Left lung (tissue), 10 donors: ENCODE results near the gene TAS1R1. TPM values are rescaled to one million over a fixed set of nuclear protein-coding genes. Genes with fewer than 3 reads are reported as not detected.
A peak's percentile ranks its signal among the peaks of the same experiment; 100 is the strongest.

ENCODE experiments used
- ATAC-seq: fragments of 200-7000 bp; cut with Tn5 transposase; one replicate; pipeline ENCODE4 v1.9.1; 2020; ENCODE audit warnings: moderate library complexity
- DNase-seq, 4 donors: peaks; one replicate each; pipeline ENCODE4 v3.0.0-alpha.2; 2013 to 2020
- H3K27ac ChIP-seq, 2 donors: fragments of 200-600 bp; sonication (generic) in 1 of 2; one replicate each; pipeline versions ENCODE4 v1.5.0 to v1.8.0; 2020 to 2021
- H3K27me3 ChIP-seq, 2 donors: fragments of 200-600 bp; sonication (generic) in 1 of 2; one replicate each; pipeline versions ENCODE4 v1.5.0 to v1.8.0; 2020 to 2021
- H3K36me3 ChIP-seq, 2 donors: fragments of 200-600 bp; sonication (generic) in 1 of 2; one replicate each; pipeline versions ENCODE4 v1.5.0 to v1.8.0; 2020 to 2021
- H3K4me1 ChIP-seq, 2 donors: fragments of 200-600 bp; one replicate each; pipeline ENCODE4 v1.8.0; 2021
- H3K4me3 ChIP-seq, 2 donors: fragments of 200-600 bp; sonication (generic) in 1 of 2; one replicate each; pipeline versions ENCODE4 v1.5.0 to v1.8.0; 2020 to 2021; ENCODE audit warnings: mild to moderate bottlenecking in 1 of 2
- H3K9me3 ChIP-seq, 2 donors: fragments of 200-600 bp; sonication (generic) in 1 of 2; one replicate each; pipeline versions ENCODE4 v1.5.0 to v1.8.0; 2020 to 2021
- CTCF ChIP-seq, 2 donors: fragments of 200-600 bp; sonication (generic) in 1 of 2; IDR thresholded peaks; one replicate each; pipeline versions ENCODE4 v1.5.0 to v1.8.0; 2021; ENCODE audit warnings: antibody characterized with exemption in 2 of 2
- intact Hi-C, 2 donors: fragments of 100-400 bp; cut with DNase I; formaldehyde crosslinking; loops; one replicate each; pipeline versions ENCODE4 v1.11.2 to v1.14.2; 2022
- polyA plus RNA-seq, 6 donors: library from polyadenylated mRNA; unstranded; fragments of 120-200 nt; gene quantifications; one replicate each; pipeline ENCODE4 v1.2.1, GENCODE V29; 2013; ENCODE audit not compliant: insufficient read length in 6 of 6
- total RNA-seq, 2 donors: library from RNA; stranded (reverse); fragmentation: NEBNext Ultra II Directional; extraction: Animal tissue kit (Norgen Biotek cat#: 25700); gene quantifications; one replicate each; pipeline ENCODE4 v1.2.1, GENCODE V29; 2021
- donor health status: DM: no; HTN: yes; CAD: no.
- donor health status: DM: no; HTN: no; CAD: no.

The TAS1R1 gene
- total and polyA plus RNA-seq, 8 donors, result 0.07 to 0.21 (median 0.18) TPM; not detected in 2

GRCh38 chr1:6623269-6623965 lies 68.3 kb downstream of the TAS1R1 start:
- no peak overlapping the region for H3K27ac ChIP-seq
- ATAC-seq (no peak), DNase-seq (no peak)
- H3K9me3 ChIP-seq, result no peaks in the 10 kb centered on the region
- no peak overlapping the region for H3K4me3 ChIP-seq
- no peak for TF ChIP-seq CTCF (IDR thresholded peaks at IDR 0.05)
- intact Hi-C loops, result no loop called here
- H3K4me1 ChIP-seq, result peaks cover 7 to 27% of the 10 kb centered on the region in 2 donors
- no peaks in the 10 kb centered on the region for H3K27me3 ChIP-seq
- H3K36me3 ChIP-seq, result peaks cover 0 to 60% of the 10 kb centered on the region in 2 donors

- H3K9me3 ChIP-seq, result no peaks in the 10 kb centered on the region
- TF ChIP-seq CTCF (IDR thresholded peaks at IDR 0.05), result peak in 1 of 2 donors; percentile 37
- peaks cover 7 to 27% of the 10 kb centered on the region in 2 donors for H3K4me1 ChIP-seq
- DNase-seq, result peak; percentile 82 to 99 (median 87)
- peaks cover 0 to 60% of the 10 kb centered on the region in 2 donors for H3K36me3 ChIP-seq
- no peaks in the 10 kb centered on the region for H3K27me3 ChIP-seq
- H3K4me3 ChIP-seq, result peak within 1 kb of the TSS; percentile 69 to 75
- ATAC-seq, result peak; percentile 96
- H3K27ac ChIP-seq, result peak within 1 kb of the TSS; percentile 74 to 86
- intact Hi-C loops, result no loop called here
Observed at GRCh38 chr1:6624710-6625583, 69.8 kb downstream of the TAS1R1 start, which contains the start of gene THAP3. THAP3 (plus strand) TSS chr1:6624868; CDS start chr1:6625219, 351 bp downstream.

- Histone ChIP-seq H3K4me3 (peak overlapping the region; percentile 69 to 75), H3K27ac (peak overlapping the region; percentile 74 to 86), H3K36me3 (peaks cover 0 to 60% of the 10 kb centered on the region in 2 donors), H3K4me1 (peaks cover 7 to 27% of the 10 kb centered on the region in 2 donors), H3K27me3 (no peaks in the 10 kb centered on the region), H3K9me3 (no peaks in the 10 kb centered on the region)
- intact Hi-C loops, result no loop called here
- ATAC-seq (peak; percentile 8), DNase-seq (peak in 2 of 4 donors; percentile 18 to 33)
- no peak for TF ChIP-seq CTCF (IDR thresholded peaks at IDR 0.05)
Observed at GRCh38 chr1:6625584-6626149, 70.6 kb downstream of the TAS1R1 start.

DNA sequence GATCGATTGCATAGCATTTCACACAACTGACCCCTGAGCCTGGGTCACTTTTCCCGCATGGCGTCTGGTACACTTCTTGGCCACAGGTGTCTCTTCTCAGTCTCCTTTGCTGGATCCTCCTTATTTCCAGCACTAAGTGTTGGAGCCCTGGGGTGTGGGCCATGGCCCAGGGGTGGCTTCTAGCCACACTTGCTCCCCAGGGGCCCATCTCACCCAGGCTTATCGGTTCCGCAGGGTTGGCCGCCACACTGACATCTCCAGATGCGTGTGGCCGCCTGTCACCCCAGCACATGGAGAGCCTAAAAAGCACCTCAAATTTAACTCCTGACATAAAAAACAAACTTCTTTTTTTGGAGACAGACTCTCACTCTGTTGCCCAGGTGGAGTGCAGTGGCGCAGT lies 71.9 kb downstream of the TAS1R1 start:
- Histone ChIP-seq H3K27me3 (no peaks in the 10 kb centered on the region), H3K9me3 (no peaks in the 10 kb centered on the region), H3K4me1 (peaks cover 7 to 27% of the 10 kb centered on the region in 2 donors), H3K27ac (no peak overlapping the region), H3K4me3 (no peak overlapping the region), H3K36me3 (peaks cover 0 to 60% of the 10 kb centered on the region in 2 donors)
- intact Hi-C loops, result no loop called here
- no peak for TF ChIP-seq CTCF (IDR thresholded peaks at IDR 0.05)
- DNase-seq, result peak in 1 of 4 donors; percentile 70
- no peak for ATAC-seq
